ENCODE results near the gene TMEM225B. TPM values are rescaled to one million over a fixed set of nuclear protein-coding genes. Genes with fewer than 3 reads are reported as not detected.
"Not testable (repeated sequence)": the region's sequence is repeated elsewhere in the genome, so short reads cannot be mapped to it uniquely, and the experiment has no call there.

TMEM225B gene
- not detected in 2 replicates for total RNA-seq (2014; rRNA removed)
- polyA plus RNA-seq (2012): 1.3 TPM

- no peak for DNase-seq (ENCODE audit: low read depth)
Observed at GRCh38 chr7:99597762-99598501, at the start of gene TMEM225B. Gene TMEM225B, plus strand, starts transcription at chr7:99598267. Its CDS starts 6,122 bp downstream, at chr7:99604389.

GRCh38 chr7:99549545-99549944 lies 48.5 kb upstream of the TMEM225B start:
- not testable (repeated sequence) for DNase-seq (ENCODE audit: low read depth)

GRCh38 chr7:99551334-99551733 lies 46.7 kb upstream of the TMEM225B start:
- DNase-seq (ENCODE audit: low read depth): no peak

- peak; percentile 95 for DNase-seq (ENCODE audit: low read depth)
Observed at GRCh38 chr7:99551767-99552463, 46.2 kb upstream of the TMEM225B start, which contains the start of gene FAM200A. Gene FAM200A, minus strand, starts transcription at chr7:99552114. Its CDS starts 3,707 bp downstream, at chr7:99548407.

- DNase-seq (ENCODE audit: low read depth): no peak
Observed at GRCh38 chr7:99553039-99553438, 45.0 kb upstream of the TMEM225B start.

GRCh38 chr7:99554939-99555338 lies 43.1 kb upstream of the TMEM225B start:
- no peak for DNase-seq (ENCODE audit: low read depth)

- DNase-seq (ENCODE audit: low read depth): no peak
Observed at GRCh38 chr7:99557196-99557607, 40.9 kb upstream of the TMEM225B start.

GRCh38 chr7:99557940-99558305 lies 40.1 kb upstream of the TMEM225B start:
- DNase-seq (ENCODE audit: low read depth): no peak

GRCh38 chr7:99558306-99559174 lies 39.5 kb upstream of the TMEM225B start, which contains the start of gene ZNF655:
Gene ZNF655, plus strand, starts transcription at chr7:99558642. Its CDS starts 1,918 bp downstream, at chr7:99560560.
- DNase-seq (ENCODE audit: low read depth): peak; percentile 93

- DNase-seq (ENCODE audit: low read depth): peak; percentile 30
Observed at GRCh38 chr7:99559175-99559915, 38.7 kb upstream of the TMEM225B start.

GRCh38 chr7:99560834-99561736 lies 37.0 kb upstream of the TMEM225B start:
- DNase-seq (ENCODE audit: low read depth): no peak

- DNase-seq (ENCODE audit: low read depth): no peak
Observed at GRCh38 chr7:99561737-99562051, 36.4 kb upstream of the TMEM225B start.

- DNase-seq (ENCODE audit: low read depth): no peak
Observed at GRCh38 chr7:99562114-99562784, 35.8 kb upstream of the TMEM225B start.

GRCh38 chr7:99562832-99563231 lies 35.2 kb upstream of the TMEM225B start:
- peak; percentile 100 for DNase-seq (ENCODE audit: low read depth)

- peak; percentile 83 for DNase-seq (ENCODE audit: low read depth)
Observed at GRCh38 chr7:99563650-99564049, 34.4 kb upstream of the TMEM225B start.

GRCh38 chr7:99568770-99569169 lies 29.3 kb upstream of the TMEM225B start:
- DNase-seq (ENCODE audit: low read depth): not testable (repeated sequence)

GRCh38 chr7:99571768-99572167 lies 26.3 kb upstream of the TMEM225B start:
- DNase-seq (ENCODE audit: low read depth): no peak

GRCh38 chr7:99573257-99573656 lies 24.8 kb upstream of the TMEM225B start:
- no peak for DNase-seq (ENCODE audit: low read depth)

GRCh38 chr7:99576251-99576650 lies 21.8 kb upstream of the TMEM225B start:
- no peak for DNase-seq (ENCODE audit: low read depth)
